Adipocyte (in vitro differentiated cells): ENCODE data around the gene PPP2R5E.
"Not testable (repeated sequence)": the region's sequence is repeated elsewhere in the genome, so short reads cannot be mapped to it uniquely, and the experiment has no call there.

Source experiments
- DNase-seq: peaks from one replicate; pipeline ENCODE4 v3.0.0-alpha.2; 2015; ENCODE audit warnings: low read depth
- H3K27me3 ChIP-seq: replicated peaks from 2 replicates; pipeline ENCODE4 v1.7.0; 2013; ENCODE audit warnings: mild to moderate bottlenecking, low read length, moderate library complexity; ENCODE audit not compliant: control insufficient read depth, insufficient read depth
- H3K36me3 ChIP-seq: 2 replicates; pipeline ENCODE4 v1.7.0; 2013; ENCODE audit warnings: low read length, mild to moderate bottlenecking, moderate library complexity; ENCODE audit not compliant: control insufficient read depth, insufficient read depth, severe bottlenecking
- H3K4me1 ChIP-seq: 2 replicates; pipeline ENCODE4 v1.7.0; 2013; ENCODE audit warnings: mild to moderate bottlenecking, low read length, moderate library complexity; ENCODE audit not compliant: control insufficient read depth, insufficient read depth
- H3K4me3 ChIP-seq: 2 replicates; pipeline ENCODE4 v1.7.0; 2013; ENCODE audit warnings: mild to moderate bottlenecking, low read length, moderate library complexity
- H3K9ac ChIP-seq: 2 replicates; pipeline ENCODE4 v1.7.0; 2013; ENCODE audit warnings: mild to moderate bottlenecking, low read length, moderate library complexity
- H3K9me3 ChIP-seq: 2 replicates; pipeline ENCODE4 v1.7.0; 2013; ENCODE audit warnings: mild to moderate bottlenecking, low read length, moderate library complexity; ENCODE audit not compliant: control insufficient read depth

Gene PPP2R5E

GRCh38 chr14:63547798-63548335 is 4.7 kb upstream of the PPP2R5E start:
- peaks cover 17% of the 10 kb centered on the region for H3K4me1 ChIP-seq
- no peaks in the 10 kb centered on the region for H3K27me3 ChIP-seq
- H3K4me3 ChIP-seq: no peak overlapping the region
- H3K9me3 ChIP-seq: no peaks in the 10 kb centered on the region
- no peak overlapping the region for H3K9ac ChIP-seq
- no peak for DNase-seq
- H3K36me3 ChIP-seq: no peaks in the 10 kb centered on the region

- Histone ChIP-seq H3K4me3 (no peak overlapping the region), H3K9ac (no peak overlapping the region), H3K36me3 (no peaks in the 10 kb centered on the region), H3K4me1 (peaks cover 23% of the 10 kb centered on the region), H3K27me3 (no peaks in the 10 kb centered on the region), H3K9me3 (no peaks in the 10 kb centered on the region)
- no peak for DNase-seq
Observed at GRCh38 chr14:63545431-63545830, 2.3 kb upstream of the PPP2R5E start.

- peaks cover 23% of the 10 kb centered on the region for H3K4me1 ChIP-seq
- H3K4me3 ChIP-seq: peak overlapping the region; percentile 100
- H3K36me3 ChIP-seq: peaks cover 2% of the 10 kb centered on the region
- no peaks in the 10 kb centered on the region for H3K9me3 ChIP-seq
- peak overlapping the region; percentile 98 for H3K9ac ChIP-seq
- no peaks in the 10 kb centered on the region for H3K27me3 ChIP-seq
- peak; percentile 48 for DNase-seq
Observed at GRCh38 chr14:63544591-63545299, 1.6 kb upstream of the PPP2R5E start.

GRCh38 chr14:63543826-63544406 is 739 bp upstream of the PPP2R5E start:
- H3K27me3 ChIP-seq: no peaks in the 10 kb centered on the region
- DNase-seq: peak; percentile 31

GRCh38 chr14:63542231-63542999 is 762 bp downstream of the PPP2R5E start:
- peaks cover 25% of the 10 kb centered on the region for H3K36me3 ChIP-seq
- DNase-seq: peak; percentile 55
- H3K9me3 ChIP-seq: no peaks in the 10 kb centered on the region

More at GRCh38 chr14:63543826-63544406, 739 bp upstream of the PPP2R5E start:
- Histone ChIP-seq H3K4me1 (peaks cover 23% of the 10 kb centered on the region), H3K9ac (peak overlapping the region; percentile 98), H3K4me3 (peak overlapping the region; percentile 100), H3K9me3 (no peaks in the 10 kb centered on the region), H3K36me3 (peaks cover 10% of the 10 kb centered on the region)

GRCh38 chr14:63535918-63536317 is 7.3 kb downstream of the PPP2R5E start:
- DNase-seq: peak; percentile 24
- H3K36me3 ChIP-seq: peaks cover 56% of the 10 kb centered on the region
- H3K9ac ChIP-seq: no peak overlapping the region

More at GRCh38 chr14:63542231-63542999, 762 bp downstream of the PPP2R5E start:
- H3K9ac ChIP-seq: peak overlapping the region; percentile 98
- no peaks in the 10 kb centered on the region for H3K27me3 ChIP-seq
- peaks cover 23% of the 10 kb centered on the region for H3K4me1 ChIP-seq
- H3K4me3 ChIP-seq: peak overlapping the region; percentile 100

GRCh38 chr14:63533474-63533873 is 9.7 kb downstream of the PPP2R5E start:
- Histone ChIP-seq H3K27me3 (no peaks in the 10 kb centered on the region), H3K36me3 (peaks cover 42% of the 10 kb centered on the region)

More at GRCh38 chr14:63535918-63536317, 7.3 kb downstream of the PPP2R5E start:
- Histone ChIP-seq H3K4me1 (peaks cover 3% of the 10 kb centered on the region), H3K27me3 (no peaks in the 10 kb centered on the region), H3K4me3 (no peak overlapping the region), H3K9me3 (no peaks in the 10 kb centered on the region)

GRCh38 chr14:63524537-63525155 is 18.5 kb downstream of the PPP2R5E start:
- Histone ChIP-seq H3K4me3 (no peak overlapping the region), H3K9me3 (no peaks in the 10 kb centered on the region), H3K36me3 (peaks cover 3% of the 10 kb centered on the region), H3K27me3 (no peaks in the 10 kb centered on the region), H3K9ac (no peak overlapping the region), H3K4me1 (no peaks in the 10 kb centered on the region)
- DNase-seq: no peak

More at GRCh38 chr14:63533474-63533873, 9.7 kb downstream of the PPP2R5E start:
- Histone ChIP-seq H3K9me3 (no peaks in the 10 kb centered on the region), H3K4me1 (no peaks in the 10 kb centered on the region), H3K4me3 (no peak overlapping the region), H3K9ac (no peak overlapping the region)
- DNase-seq: no peak

- Histone ChIP-seq H3K4me1 (no peaks in the 10 kb centered on the region), H3K9ac (no peak overlapping the region), H3K4me3 (no peak overlapping the region), H3K27me3 (no peaks in the 10 kb centered on the region), H3K9me3 (no peaks in the 10 kb centered on the region), H3K36me3 (peaks cover 3% of the 10 kb centered on the region)
- DNase-seq: no peak
Observed at GRCh38 chr14:63523735-63524426, 19.3 kb downstream of the PPP2R5E start.

- not testable (repeated sequence) for H3K36me3 ChIP-seq, H3K4me3 ChIP-seq, DNase-seq, H3K9ac ChIP-seq, H3K27me3 ChIP-seq, H3K4me1 ChIP-seq, H3K9me3 ChIP-seq
Observed at GRCh38 chr14:63522511-63522910, 20.7 kb downstream of the PPP2R5E start.
